HepG2 (cell line): ENCODE measurements around the gene NECAB2. TPM values are rescaled to one million over a fixed set of nuclear protein-coding genes. Genes with fewer than 3 reads are reported as not detected.

ENCODE experiments used
- CEBPG ChIP-seq: IDR thresholded peaks from 2 replicates; pipeline ENCODE4 v1.6.1; 2016
- FOXJ3 ChIP-seq: sonication (generic); formaldehyde crosslinking; IDR thresholded peaks from 2 replicates; pipeline ENCODE4 v1.4.0; 2020; ENCODE audit warnings: missing genetic modification reagents, mild to moderate bottlenecking, borderline replicate concordance
- JUN ChIP-seq: sonication (generic); formaldehyde crosslinking; IDR thresholded peaks from 2 replicates; pipeline ENCODE4 v1.4.0; 2020; ENCODE audit warnings: mild to moderate bottlenecking, missing genetic modification reagents
- MTERF4 ChIP-seq: sonication (generic); formaldehyde crosslinking; IDR thresholded peaks from 2 replicates; pipeline ENCODE4 v1.8.0; 2023; ENCODE audit warnings: mild to moderate bottlenecking, missing genetic modification reagents
- NFAT5 ChIP-seq: sonication (generic); formaldehyde crosslinking; IDR thresholded peaks from 2 replicates; pipeline ENCODE4 v1.4.0; 2020; ENCODE audit warnings: missing genetic modification reagents
- PHF20 ChIP-seq: sonication (generic); formaldehyde crosslinking; IDR thresholded peaks from 2 replicates; pipeline ENCODE4 v1.5.0; 2020; ENCODE audit warnings: mild to moderate bottlenecking, missing genetic modification reagents
- PHF5A ChIP-seq: IDR thresholded peaks from one replicate; pipeline ENCODE4 v1.6.1; 2018; ENCODE audit warnings: low read depth, missing genetic modification reagents; ENCODE audit not compliant: unreplicated experiment
- RNF219 ChIP-seq: sonication (generic); formaldehyde crosslinking; IDR thresholded peaks from 2 replicates; pipeline ENCODE4 v1.5.0; 2020; ENCODE audit warnings: mild to moderate bottlenecking, missing genetic modification reagents
- SAP130 ChIP-seq: IDR thresholded peaks from 2 replicates; pipeline ENCODE4 v1.6.1; 2016; ENCODE audit warnings: low read depth
- YEATS2 ChIP-seq: sonication (generic); formaldehyde crosslinking; IDR thresholded peaks from 2 replicates; pipeline ENCODE4 v1.4.0; 2020; ENCODE audit warnings: missing genetic modification reagents, borderline replicate concordance
- ZBTB39 ChIP-seq: sonication (generic); formaldehyde crosslinking; IDR thresholded peaks from 2 replicates; pipeline ENCODE4 v1.5.0; 2020; ENCODE audit warnings: missing genetic modification reagents
- ZFY ChIP-seq: sonication (generic); formaldehyde crosslinking; IDR thresholded peaks from 2 replicates; pipeline ENCODE4 v1.4.0; 2020; ENCODE audit warnings: missing genetic modification reagents
- ZNF101 ChIP-seq: sonication (generic); formaldehyde crosslinking; IDR thresholded peaks from 2 replicates; pipeline ENCODE4 v1.4.0; 2020; ENCODE audit warnings: mild to moderate bottlenecking, low read depth, missing genetic modification reagents, borderline replicate concordance
- ZNF331 ChIP-seq: sonication (generic); formaldehyde crosslinking; IDR thresholded peaks from 2 replicates; pipeline ENCODE4 v1.4.0; 2020; ENCODE audit warnings: missing genetic modification reagents
- ZNF597 ChIP-seq: sonication (generic); formaldehyde crosslinking; IDR thresholded peaks from 2 replicates; pipeline ENCODE4 v1.5.0; 2020; ENCODE audit warnings: missing genetic modification reagents
- ZNF615 ChIP-seq: sonication (generic); formaldehyde crosslinking; IDR thresholded peaks from 2 replicates; pipeline ENCODE4 v1.5.0; 2020; ENCODE audit warnings: mild to moderate bottlenecking, missing genetic modification reagents, borderline replicate concordance
- ZNF883 ChIP-seq: sonication (generic); formaldehyde crosslinking; IDR thresholded peaks from 2 replicates; pipeline ENCODE4 v1.5.1; 2020; ENCODE audit warnings: mild to moderate bottlenecking, missing genetic modification reagents; ENCODE audit errors: not compliant biosample characterization
- ZSCAN22 ChIP-seq: sonication (generic); formaldehyde crosslinking; IDR thresholded peaks from 2 replicates; pipeline ENCODE4 v1.4.0; 2020; ENCODE audit warnings: mild to moderate bottlenecking, missing genetic modification reagents
- polyA plus RNA-seq, 8 experiments: library from polyadenylated mRNA; depleted of rRNA in 3 of 8; stranded (reverse) in 7 of 8; unstranded in 1 of 8; fragments of >200 nt; fragmentation: Illumina TruSeq in 4 of 8; extraction: Trizol in 4 of 8; gene quantifications; 2 replicates each; pipeline versions ENCODE4 v1.2.1 to v1.2.3, GENCODE V29; 2011 to 2016; ENCODE audit warnings: low read depth in 4 of 8, missing spikeins in 1 of 8, mixed read lengths in 1 of 8; ENCODE audit not compliant: insufficient read depth in 1 of 8
- total RNA-seq, 5 experiments: library from RNA; depleted of rRNA; stranded (reverse); fragments of >200 nt; fragmentation: Illumina TruSeq; extraction: Trizol; gene quantifications; 2 replicates each; pipeline ENCODE4 v1.2.3, GENCODE V29; 2016; ENCODE audit warnings: low read depth in 1 of 5

Gene NECAB2
- total and polyA plus RNA-seq, 2 of the 13 experiments (the other 11 are each of a cell fraction or from before 2014, with no cell fraction given): 0.21 to 0.49 TPM

GRCh38 chr16:83946781-83947566, 21.1 kb upstream of the NECAB2 start (continued):
- TF ChIP-seq SAP130 (CRISPR knock-in tag): peak; percentile 68
- no peak for TF ChIP-seq ZNF883 (CRISPR knock-in tag)
- TF ChIP-seq ZBTB39 (CRISPR knock-in tag): no peak
- TF ChIP-seq ZFY (CRISPR knock-in tag): no peak
- TF ChIP-seq ZNF615 (CRISPR knock-in tag): no peak
- TF ChIP-seq ZSCAN22 (CRISPR knock-in tag): no peak
- TF ChIP-seq ZNF597 (CRISPR knock-in tag): no peak
- no peak for TF ChIP-seq MTERF4 (CRISPR knock-in tag)
- no peak for TF ChIP-seq FOXJ3 (CRISPR knock-in tag)
- TF ChIP-seq YEATS2 (CRISPR knock-in tag): no peak
- no peak for TF ChIP-seq NFAT5 (CRISPR knock-in tag)
- no peak for TF ChIP-seq PHF5A
- no peak for TF ChIP-seq ZNF331 (CRISPR knock-in tag)
- no peak for TF ChIP-seq PHF20 (CRISPR knock-in tag)
- TF ChIP-seq ZNF101 (CRISPR knock-in tag): no peak
- TF ChIP-seq RNF219 (CRISPR knock-in tag): no peak
- TF ChIP-seq CEBPG: no peak
- no peak for TF ChIP-seq JUN (CRISPR knock-in tag)
